NCI-H2196 (cell line): ENCODE measurements around the gene MPRIP.

ENCODE experiments used
- DNase-seq: peaks from one replicate; lab custom pipeline; 2025; ENCODE audit not compliant: unreplicated experiment; lab: John Stamatoyannopoulos, UW

Gene MPRIP

GRCh38 chr17:17107281-17107680 lies 65.0 kb downstream of the MPRIP start:
- DNase-seq, result no peak

DNA sequence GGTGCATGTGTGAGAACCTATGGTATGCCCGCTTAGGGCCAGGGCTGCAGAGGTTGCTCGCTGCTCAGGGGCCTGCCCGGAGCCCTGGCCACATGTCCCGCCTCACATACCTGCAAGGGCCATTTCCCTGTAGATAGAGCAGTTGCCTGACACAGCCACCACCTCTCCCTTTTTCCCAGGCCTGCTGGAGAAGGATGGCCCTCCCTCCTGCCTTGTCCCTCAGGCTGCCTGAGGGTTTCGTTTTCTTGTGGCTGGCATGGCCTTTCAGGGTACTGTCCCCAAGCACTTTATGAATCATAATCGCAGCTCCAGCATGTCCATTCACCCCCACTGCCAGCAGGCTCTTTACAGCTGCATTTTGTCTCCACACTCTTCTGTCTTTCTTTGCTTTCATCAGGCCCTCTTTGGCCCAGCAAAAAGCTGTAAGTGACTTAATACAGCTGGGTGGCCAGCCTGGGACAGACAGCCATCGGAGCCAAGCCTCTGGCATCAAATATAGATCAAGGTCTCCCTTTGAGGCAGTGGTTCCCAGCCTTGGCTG lies 65.7 kb downstream of the MPRIP start:
- no peak for DNase-seq

DNA sequence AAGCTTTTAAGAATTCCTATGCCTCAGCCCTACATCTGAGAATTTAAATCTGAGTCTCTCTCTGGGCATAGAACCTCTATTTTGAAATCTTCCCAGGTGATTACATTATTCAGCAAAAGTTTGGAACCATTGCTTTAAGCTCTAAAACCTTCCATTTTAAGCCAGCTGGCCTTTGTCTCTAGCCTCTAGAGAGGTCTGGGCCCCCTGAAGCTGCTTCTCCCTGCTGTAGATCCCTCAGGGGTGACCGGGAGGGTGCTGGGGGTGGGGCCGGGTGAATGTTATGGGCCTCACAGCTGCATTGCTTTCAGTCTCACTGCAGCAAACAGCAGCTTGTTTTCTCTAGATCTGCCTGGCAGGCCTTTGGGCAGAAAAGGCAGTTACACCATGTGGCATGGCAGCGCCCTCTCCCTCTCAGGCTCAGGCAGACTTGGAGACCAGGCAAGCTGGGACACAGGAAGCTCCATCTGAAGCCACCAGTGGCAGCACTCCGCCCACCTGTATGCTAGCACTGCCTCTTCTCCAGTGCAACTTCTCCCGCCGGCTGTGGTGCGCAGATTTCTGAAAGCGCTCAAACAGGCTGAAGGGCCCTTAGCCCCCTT lies 66.3 kb downstream of the MPRIP start:
- no peak for DNase-seq

- DNase-seq, result no peak
These were observed 67.0 kb downstream of the MPRIP start for GRCh38 chr17:17109256-17109655.

- DNase-seq, result no peak
These were observed 67.7 kb downstream of the MPRIP start for GRCh38 chr17:17109907-17110306.

- DNase-seq, result no peak
These were observed 68.3 kb downstream of the MPRIP start for GRCh38 chr17:17110520-17110919.

- no peak for DNase-seq
These were observed 69.4 kb downstream of the MPRIP start for GRCh38 chr17:17111401-17112393.

GRCh38 chr17:17112628-17113200 lies 70.5 kb downstream of the MPRIP start:
- no peak for DNase-seq

GRCh38 chr17:17114592-17115225 lies 72.5 kb downstream of the MPRIP start:
- no peak for DNase-seq

DNA sequence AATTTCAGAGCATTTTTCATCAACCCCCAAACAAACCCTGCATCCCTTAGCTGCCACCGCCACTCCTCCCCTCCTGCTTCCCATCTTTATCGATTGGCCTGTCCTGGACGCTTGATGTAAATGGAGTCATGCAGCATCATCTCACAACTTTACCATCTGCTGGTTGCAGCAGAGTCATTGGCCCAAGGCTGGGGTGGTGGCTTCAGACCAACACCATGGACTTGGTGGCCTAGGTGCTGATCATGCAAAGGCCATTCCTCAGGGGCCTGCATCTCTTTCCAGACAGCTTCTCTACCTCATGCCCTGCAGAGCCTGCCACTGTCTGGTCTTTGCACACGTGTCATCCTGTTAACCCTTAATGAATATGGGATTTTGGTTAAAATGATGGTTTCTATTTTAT lies 73.4 kb downstream of the MPRIP start:
- no peak for DNase-seq

- DNase-seq, result no peak
These were observed 74.1 kb downstream of the MPRIP start for GRCh38 chr17:17116406-17116805.

GRCh38 chr17:17117923-17118322 lies 75.7 kb downstream of the MPRIP start:
- DNase-seq, result no peak

GRCh38 chr17:17118399-17118798 lies 76.1 kb downstream of the MPRIP start:
- DNase-seq, result no peak

- no peak for DNase-seq
These were observed 76.8 kb downstream of the MPRIP start for GRCh38 chr17:17119106-17119505.

DNA sequence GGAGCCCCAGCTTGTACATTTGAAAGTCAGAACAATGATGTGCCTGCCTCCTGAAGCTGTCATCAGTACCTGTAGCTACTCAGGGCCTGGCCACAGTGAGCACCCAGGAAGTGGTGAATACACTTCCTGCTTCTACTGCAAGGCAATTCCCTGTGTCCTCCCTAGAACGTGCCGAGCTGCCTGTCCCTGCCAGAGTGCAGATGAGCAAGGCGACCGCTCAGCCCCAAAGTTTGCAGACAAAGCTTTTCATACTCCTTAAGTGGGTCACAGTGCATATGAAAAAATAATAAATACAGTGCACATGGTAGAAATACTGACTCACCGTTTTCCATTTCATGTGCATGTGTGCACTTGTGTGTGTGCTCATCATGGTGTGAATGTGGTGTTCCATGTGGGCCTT lies 77.3 kb downstream of the MPRIP start:
- DNase-seq, result no peak

GRCh38 chr17:17120294-17120693 lies 78.0 kb downstream of the MPRIP start:
- no peak for DNase-seq

DNA sequence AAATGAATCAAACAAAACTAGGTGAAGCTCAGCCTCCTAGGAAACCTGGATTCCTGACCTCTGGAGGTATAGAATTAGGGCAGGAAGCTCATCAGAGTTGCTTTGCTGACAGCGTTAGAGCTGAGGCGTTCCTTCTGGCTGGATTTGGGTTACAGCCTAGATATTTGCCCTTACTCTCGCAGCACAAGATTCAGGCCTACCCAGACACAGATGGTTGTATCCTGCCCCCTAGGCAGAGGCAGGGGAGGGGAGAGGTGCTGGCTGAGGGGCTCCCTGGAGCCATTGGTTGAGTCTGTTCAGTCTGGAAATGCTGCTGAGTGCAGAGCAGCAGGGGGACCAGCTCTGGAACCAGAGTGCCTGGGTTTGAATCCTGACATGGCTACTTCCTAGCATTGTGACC lies 78.4 kb downstream of the MPRIP start:
- DNase-seq, result no peak

DNA sequence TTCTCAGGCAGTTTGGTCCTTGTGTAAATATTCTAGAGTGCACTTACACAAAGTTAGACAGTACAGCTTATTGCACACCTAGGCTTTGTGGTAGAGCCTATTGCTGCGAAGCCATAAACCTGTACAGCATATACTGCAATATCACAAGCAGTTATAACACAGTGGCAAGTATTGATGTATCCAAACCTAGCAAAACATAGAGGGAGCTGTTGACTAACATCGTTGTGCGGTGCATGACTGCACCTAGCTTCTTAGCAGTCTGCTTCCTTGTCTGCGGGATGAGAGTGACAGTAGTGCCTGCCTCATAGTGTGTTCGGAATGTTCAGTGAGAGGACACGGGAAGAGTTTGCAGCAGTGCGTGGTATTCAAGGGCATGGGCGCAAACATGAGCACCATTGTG lies 78.9 kb downstream of the MPRIP start:
- DNase-seq, result no peak

GRCh38 chr17:17122781-17123483 lies 80.7 kb downstream of the MPRIP start:
- DNase-seq, result no peak

DNA sequence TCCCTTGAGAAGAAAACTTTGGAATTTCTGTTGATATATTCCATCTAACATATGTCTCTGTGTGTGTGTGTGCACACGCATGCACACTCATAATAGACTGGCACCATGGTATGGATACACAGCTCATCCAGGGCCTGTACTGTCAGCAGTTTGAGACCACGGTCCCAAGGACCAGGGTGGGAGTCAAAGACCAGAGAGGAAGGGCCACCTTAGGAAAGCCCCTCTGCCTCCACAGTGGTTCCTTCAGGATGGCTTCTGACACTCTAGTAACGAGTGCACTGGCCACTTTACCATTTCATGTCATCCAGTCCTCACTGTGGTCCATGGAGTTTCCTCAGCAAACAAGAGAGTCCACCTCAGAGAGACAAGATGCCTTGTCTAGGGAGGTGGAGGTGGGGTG lies 82.1 kb downstream of the MPRIP start:
- no peak for DNase-seq
